Hypothalamus (tissue), 51 donors: ENCODE measurements around the gene MYNN.

Experiments used
- DNase-seq, 51 donors: peaks; one replicate each; lab custom pipeline; 2025; lab: John Stamatoyannopoulos, UW

MYNN gene

DNA sequence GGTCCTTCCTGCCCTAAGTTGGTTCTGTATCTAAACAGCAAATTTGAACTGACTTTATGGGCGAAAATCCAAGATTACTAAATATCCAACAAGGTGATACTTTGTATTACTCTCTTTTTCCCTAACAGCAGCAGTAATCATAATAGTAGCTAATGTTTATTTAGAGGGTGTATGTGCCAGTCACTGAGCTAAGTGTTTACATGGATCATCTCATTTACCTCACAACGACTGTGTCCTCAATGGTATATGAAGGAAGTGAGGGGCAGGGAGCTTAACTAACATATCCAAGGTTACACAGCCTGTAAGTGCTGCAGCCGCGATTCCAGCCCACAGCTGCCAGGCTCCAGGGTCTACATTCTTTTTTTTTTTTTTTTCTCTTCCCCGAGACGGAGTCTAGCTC lies 49.8 kb downstream of the MYNN start:
- no peak for DNase-seq

DNA sequence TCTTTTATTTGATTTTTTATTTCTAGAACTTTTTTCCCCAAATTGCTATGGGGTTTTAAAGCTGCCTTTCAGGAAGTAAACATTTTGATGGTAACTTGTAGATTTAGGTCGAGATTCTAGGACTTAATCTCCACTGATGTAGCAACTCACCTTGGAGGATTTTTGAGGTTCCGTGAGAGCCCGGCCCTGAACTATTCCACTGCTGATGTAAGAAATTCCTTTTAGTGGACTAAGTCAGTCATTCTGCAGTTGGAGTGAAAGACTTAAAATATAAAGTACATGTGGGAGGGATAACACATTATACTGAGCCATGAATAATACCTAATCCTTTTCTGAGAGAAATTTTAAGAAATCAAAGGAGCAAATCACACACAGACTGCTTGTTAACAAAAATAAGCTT lies 52.1 kb downstream of the MYNN start:
- DNase-seq = no peak

DNA sequence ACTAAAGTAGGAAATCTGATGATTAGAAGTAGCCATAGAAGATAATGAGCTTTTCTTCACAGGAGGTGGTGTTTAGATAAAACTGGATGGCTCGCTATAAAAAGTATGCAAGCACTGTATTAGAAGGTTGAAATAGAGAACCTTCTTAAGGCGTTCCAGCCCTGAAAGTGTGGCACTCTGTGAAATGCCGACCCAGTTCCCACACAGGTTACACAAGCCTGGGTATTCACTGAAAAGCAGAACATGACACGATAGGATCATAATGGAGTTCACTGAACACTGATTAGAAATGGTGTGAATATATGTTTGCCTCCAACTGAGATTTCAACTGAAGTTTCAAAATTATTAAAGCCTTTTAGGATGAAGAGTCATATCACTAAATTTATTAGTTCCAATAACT lies 54.5 kb downstream of the MYNN start:
- DNase-seq = no peak

DNA sequence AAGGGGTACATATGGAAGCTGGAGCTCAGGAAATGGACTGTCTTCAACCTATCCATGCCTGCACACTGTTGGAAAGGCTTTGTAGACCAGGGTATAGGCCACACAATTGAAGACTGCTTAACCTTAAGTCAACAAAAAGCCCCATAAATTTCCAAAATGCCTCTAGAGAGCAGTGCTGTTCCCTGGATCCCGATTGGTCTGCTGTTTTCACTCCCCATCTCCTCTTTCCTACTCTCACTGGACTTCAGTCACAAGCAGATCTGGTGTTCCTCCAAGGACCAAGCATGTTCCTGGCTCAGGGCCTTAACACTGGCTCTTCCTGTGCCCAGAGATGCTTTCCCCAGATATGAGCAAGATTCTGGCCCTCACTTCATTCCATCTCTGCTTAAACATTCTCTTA lies 62.3 kb downstream of the MYNN start:
- DNase-seq = no peak

DNA sequence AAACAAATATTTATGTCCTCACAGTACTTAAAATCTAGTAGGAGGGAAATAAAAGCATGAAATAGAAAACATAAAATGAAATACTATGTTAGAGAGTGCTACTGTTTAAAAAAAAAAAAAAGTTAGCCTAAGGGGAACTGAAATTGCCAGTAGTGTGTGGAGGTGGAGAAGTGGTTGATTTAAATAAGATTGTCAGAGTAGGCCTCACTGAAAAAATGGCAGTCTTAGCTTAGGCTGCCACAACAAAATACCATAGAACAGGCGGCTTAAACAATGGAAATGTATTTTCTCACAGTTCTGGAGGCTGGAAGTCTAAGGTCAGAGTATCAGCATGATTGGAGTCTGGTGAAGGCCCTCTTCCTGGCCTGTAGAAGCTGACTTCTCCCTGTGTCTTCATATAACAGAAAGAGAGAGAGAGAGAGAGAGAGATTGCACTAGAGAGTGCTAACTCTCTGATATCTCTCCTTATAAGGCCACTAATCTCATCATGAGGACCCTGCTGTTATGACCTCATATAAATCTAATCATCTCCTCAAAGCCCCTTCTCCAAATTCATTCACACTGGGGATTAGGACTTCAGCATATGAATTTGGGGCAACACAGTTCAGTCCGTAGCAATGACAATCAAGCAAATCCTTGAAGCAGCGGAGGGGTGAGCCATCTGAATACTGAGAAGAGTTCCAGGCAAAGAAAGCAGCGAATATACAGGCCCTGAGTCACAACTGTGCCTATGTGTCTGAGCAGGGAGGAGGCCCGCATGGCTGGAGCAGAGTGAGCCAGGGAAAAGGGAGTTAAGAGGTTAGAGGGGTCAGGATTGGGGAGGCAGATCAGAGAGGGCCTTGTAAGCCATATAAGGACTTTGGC lies 63.1 kb downstream of the MYNN start:
- DNase-seq = no peak

DNA sequence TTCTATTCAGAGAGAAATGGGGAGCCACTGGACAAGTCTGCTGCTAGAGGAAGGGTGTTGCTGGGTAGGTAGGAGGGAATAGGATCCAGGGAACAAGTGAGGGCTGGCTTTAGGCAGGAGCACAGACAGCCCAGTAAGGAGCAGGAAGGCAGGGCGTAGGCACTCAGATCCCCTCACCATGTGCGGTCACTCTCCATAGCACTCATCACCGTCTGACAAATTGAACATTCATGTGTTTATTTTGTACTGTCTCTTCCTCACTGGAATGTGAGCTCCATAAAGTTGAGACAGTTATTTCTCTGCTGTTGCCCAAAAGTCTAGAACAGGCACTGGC lies 63.7 kb downstream of the MYNN start:
- DNase-seq = no peak

DNA sequence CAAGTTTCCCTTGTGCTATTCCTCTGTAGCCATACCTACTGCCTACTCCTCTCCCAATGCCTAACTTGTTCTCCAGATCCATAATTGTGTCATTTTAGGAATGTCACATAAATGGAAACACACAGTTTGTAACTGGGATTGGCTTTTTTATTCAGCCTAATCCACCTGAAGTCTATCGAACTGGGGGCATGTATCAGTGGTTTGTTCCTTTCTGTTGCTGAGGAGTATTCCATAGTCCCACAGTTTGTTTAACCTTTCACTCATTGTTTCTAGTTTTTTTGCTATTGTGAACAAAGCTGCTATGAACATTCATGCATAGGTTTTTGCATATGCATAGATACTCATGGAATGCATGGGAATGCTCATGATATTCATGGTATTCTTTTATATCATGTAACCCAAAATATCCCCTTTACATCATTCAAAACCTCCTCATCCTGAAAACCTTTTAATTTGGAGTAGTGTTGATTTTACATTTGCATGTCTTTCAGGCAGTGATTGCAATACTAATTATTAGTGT lies 65.4 kb downstream of the MYNN start:
- no peak for DNase-seq
